Endodermal cell (in vitro differentiated cells): ENCODE measurements around the gene DGKG. TPM values are rescaled to one million over a fixed set of nuclear protein-coding genes. Genes with fewer than 3 reads are reported as not detected.

Experiments
- DNase-seq: peaks from one replicate; pipeline ENCODE4 v3.0.0-alpha.2; 2017
- H3K27ac ChIP-seq: 2 replicates; pipeline ENCODE4 v1.5.1; 2013; ENCODE audit warnings: mild to moderate bottlenecking, low read depth, low read length, moderate library complexity
- H3K27me3 ChIP-seq: 2 replicates; pipeline ENCODE4 v1.6.1; 2013; ENCODE audit warnings: mild to moderate bottlenecking, low read length, moderate library complexity; ENCODE audit not compliant: insufficient read depth, control insufficient read depth, poor library complexity, severe bottlenecking
- H3K36me3 ChIP-seq: 2 replicates; pipeline ENCODE4 v1.7.0; 2013; ENCODE audit warnings: mild to moderate bottlenecking, low read length, moderate library complexity; ENCODE audit not compliant: control insufficient read depth, insufficient read depth
- H3K4me1 ChIP-seq: one replicate; pipeline ENCODE4 v1.7.0; 2013; ENCODE audit warnings: low read length; ENCODE audit not compliant: control insufficient read depth, insufficient read depth
- H3K4me3 ChIP-seq: 2 replicates; pipeline ENCODE4 v1.5.1; 2013; ENCODE audit warnings: mild to moderate bottlenecking, low read length, moderate library complexity
- H3K9ac ChIP-seq: 2 replicates; pipeline ENCODE4 v1.6.1; 2013; ENCODE audit warnings: mild to moderate bottlenecking, low read length, moderate library complexity; ENCODE audit not compliant: poor library complexity, severe bottlenecking; ENCODE audit errors: extremely low read depth
- H3K9me3 ChIP-seq: 2 replicates; pipeline ENCODE4 v1.6.1; 2013; ENCODE audit warnings: mild to moderate bottlenecking, low read length, moderate library complexity; ENCODE audit not compliant: control insufficient read depth
- H3K27ac Mint-ChIP-seq: 2 replicates; pipeline ENCODE4 v1.8.0; 2020; ENCODE audit warnings: mixed read lengths
- H3K27me3 Mint-ChIP-seq: 2 replicates; pipeline ENCODE4 v1.8.0; 2021; ENCODE audit warnings: mild to moderate bottlenecking, mixed read lengths; ENCODE audit not compliant: insufficient read depth
- H3K36me3 Mint-ChIP-seq: 2 replicates; pipeline ENCODE4 v1.8.0; 2020; ENCODE audit warnings: low read depth, mixed read lengths
- H3K4me1 Mint-ChIP-seq: 2 replicates; pipeline ENCODE4 v1.8.0; 2020; ENCODE audit warnings: mixed read lengths
- H3K4me3 Mint-ChIP-seq: 2 replicates; pipeline ENCODE4 v1.8.0; 2020; ENCODE audit warnings: mild to moderate bottlenecking, moderate library complexity, mixed read lengths
- H3K9me3 Mint-ChIP-seq: 2 replicates; pipeline ENCODE4 v1.8.0; 2020; ENCODE audit warnings: mild to moderate bottlenecking, mixed read lengths
- WGBS, 2 experiments: methylation state at CpG; one replicate each; pipeline versions ENCODE4 v1.1.5 to v1.1.7; 2013; ENCODE audit warnings: missing lambda C conversion rate in 2 of 2, mixed read lengths in 1 of 2; ENCODE audit not compliant: insufficient coverage in 1 of 2, insufficient read length in 1 of 2; 5-methylcytosine and 5-hydroxymethylcytosine counted together
- total RNA-seq, 2 donors: library from RNA; stranded (reverse); fragmentation: NEBNext Ultra II Directional in 1 of 2; extraction: Animal tissue kit (Norgen Biotek cat#: 25700) in 1 of 2; gene quantifications; 2 replicates in 1 of 2; 3 replicates in 1 of 2; pipeline ENCODE4 v1.2.1, GENCODE V29; 2021
- TF ChIP-seq, protein P1 (sequence below): fragments of 200-600 bp; sonication (generic); conservative IDR thresholded peaks from 2 replicates; pipeline ENCODE4 v1.5.0; 2021; ENCODE audit warnings: antibody characterized with exemption, mild to moderate bottlenecking

Gene DGKG
- total RNA-seq, 2 donors from 2014 or later, result 0.86 to 1.8 TPM

DNA sequence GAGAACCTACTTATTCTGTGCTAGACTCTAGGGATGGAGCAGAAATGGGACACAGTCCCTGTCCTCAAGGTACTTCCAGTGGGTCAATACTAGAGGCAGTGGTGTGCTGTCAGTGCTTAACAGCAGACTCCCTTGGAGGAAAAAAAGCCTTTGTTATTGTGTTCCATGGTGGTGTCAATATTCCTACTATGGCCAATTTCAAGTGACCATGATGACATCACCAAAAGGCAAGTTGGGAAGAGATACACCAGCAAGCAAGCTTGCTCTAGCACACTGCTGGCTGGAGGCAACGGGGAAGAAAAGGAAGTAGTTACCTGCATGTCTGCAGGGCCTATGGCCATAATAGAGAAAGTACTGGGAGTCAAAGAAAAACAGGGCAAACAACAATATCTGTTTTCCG is 163.6 kb downstream of the DGKG start:
- Histone ChIP-seq H3K9ac (no peak overlapping the region), H3K4me3 (no peak overlapping the region), H3K27me3 (peaks cover 51% of the 10 kb centered on the region), H3K36me3 (no peaks in the 10 kb centered on the region), H3K4me1 (no peaks in the 10 kb centered on the region), H3K9me3 (no peaks in the 10 kb centered on the region), H3K27ac (no peak overlapping the region)
- H3K4me3 Mint-ChIP-seq, result no peak overlapping the region
- H3K27me3 Mint-ChIP-seq, result peaks cover 24% of the 10 kb centered on the region
- no peaks in the 10 kb centered on the region for H3K4me1 Mint-ChIP-seq
- no peak overlapping the region for H3K27ac Mint-ChIP-seq
- no peak for DNase-seq
- TF ChIP-seq, protein P1, sequence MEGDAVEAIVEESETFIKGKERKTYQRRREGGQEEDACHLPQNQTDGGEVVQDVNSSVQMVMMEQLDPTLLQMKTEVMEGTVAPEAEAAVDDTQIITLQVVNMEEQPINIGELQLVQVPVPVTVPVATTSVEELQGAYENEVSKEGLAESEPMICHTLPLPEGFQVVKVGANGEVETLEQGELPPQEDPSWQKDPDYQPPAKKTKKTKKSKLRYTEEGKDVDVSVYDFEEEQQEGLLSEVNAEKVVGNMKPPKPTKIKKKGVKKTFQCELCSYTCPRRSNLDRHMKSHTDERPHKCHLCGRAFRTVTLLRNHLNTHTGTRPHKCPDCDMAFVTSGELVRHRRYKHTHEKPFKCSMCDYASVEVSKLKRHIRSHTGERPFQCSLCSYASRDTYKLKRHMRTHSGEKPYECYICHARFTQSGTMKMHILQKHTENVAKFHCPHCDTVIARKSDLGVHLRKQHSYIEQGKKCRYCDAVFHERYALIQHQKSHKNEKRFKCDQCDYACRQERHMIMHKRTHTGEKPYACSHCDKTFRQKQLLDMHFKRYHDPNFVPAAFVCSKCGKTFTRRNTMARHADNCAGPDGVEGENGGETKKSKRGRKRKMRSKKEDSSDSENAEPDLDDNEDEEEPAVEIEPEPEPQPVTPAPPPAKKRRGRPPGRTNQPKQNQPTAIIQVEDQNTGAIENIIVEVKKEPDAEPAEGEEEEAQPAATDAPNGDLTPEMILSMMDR, result no peak
- WGBS, 2 experiments, result 91 to 100% methylated on average over 2 of the region's 2 CpGs
- H3K36me3 Mint-ChIP-seq, result no peaks in the 10 kb centered on the region
- H3K9me3 Mint-ChIP-seq, result no peaks in the 10 kb centered on the region

DNA sequence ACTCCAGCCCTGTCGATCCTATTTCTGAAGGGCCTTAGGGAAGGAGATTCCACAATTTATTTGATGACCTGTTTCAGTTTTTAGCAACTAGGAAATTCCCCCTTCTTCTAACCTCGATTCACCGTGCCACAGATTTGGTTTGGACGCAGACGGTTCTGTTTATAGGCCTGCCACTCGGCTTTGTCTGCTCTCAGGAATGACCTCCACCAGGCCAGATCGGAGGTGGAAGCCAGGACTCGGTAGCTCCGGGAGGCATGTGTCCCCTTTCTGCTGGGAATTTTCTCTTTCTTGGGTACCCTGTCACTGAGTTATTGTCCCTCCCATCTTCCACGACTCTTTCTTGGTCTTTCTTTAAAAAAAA is 167.6 kb downstream of the DGKG start:
- no peak overlapping the region for H3K27ac ChIP-seq
- TF ChIP-seq, protein P1, result no peak
- 12 to 16% methylated on average over 6 to 10 of the region's 10 CpGs for WGBS, 2 experiments
- H3K36me3 ChIP-seq, result no peaks in the 10 kb centered on the region
- H3K27ac Mint-ChIP-seq, result peak overlapping the region; percentile 13
- peak overlapping the region; percentile 50 for H3K9ac ChIP-seq
- peaks cover 7% of the 10 kb centered on the region for H3K4me1 Mint-ChIP-seq
- no peaks in the 10 kb centered on the region for H3K4me1 ChIP-seq
- DNase-seq, result no peak
- no peaks in the 10 kb centered on the region for H3K9me3 ChIP-seq
- peaks cover 52% of the 10 kb centered on the region for H3K27me3 Mint-ChIP-seq
- peak overlapping the region; percentile 75 for H3K4me3 ChIP-seq
- peak overlapping the region; percentile 61 for H3K4me3 Mint-ChIP-seq
- no peaks in the 10 kb centered on the region for H3K9me3 Mint-ChIP-seq
- peaks cover 91% of the 10 kb centered on the region for H3K27me3 ChIP-seq
- no peaks in the 10 kb centered on the region for H3K36me3 Mint-ChIP-seq

DNA sequence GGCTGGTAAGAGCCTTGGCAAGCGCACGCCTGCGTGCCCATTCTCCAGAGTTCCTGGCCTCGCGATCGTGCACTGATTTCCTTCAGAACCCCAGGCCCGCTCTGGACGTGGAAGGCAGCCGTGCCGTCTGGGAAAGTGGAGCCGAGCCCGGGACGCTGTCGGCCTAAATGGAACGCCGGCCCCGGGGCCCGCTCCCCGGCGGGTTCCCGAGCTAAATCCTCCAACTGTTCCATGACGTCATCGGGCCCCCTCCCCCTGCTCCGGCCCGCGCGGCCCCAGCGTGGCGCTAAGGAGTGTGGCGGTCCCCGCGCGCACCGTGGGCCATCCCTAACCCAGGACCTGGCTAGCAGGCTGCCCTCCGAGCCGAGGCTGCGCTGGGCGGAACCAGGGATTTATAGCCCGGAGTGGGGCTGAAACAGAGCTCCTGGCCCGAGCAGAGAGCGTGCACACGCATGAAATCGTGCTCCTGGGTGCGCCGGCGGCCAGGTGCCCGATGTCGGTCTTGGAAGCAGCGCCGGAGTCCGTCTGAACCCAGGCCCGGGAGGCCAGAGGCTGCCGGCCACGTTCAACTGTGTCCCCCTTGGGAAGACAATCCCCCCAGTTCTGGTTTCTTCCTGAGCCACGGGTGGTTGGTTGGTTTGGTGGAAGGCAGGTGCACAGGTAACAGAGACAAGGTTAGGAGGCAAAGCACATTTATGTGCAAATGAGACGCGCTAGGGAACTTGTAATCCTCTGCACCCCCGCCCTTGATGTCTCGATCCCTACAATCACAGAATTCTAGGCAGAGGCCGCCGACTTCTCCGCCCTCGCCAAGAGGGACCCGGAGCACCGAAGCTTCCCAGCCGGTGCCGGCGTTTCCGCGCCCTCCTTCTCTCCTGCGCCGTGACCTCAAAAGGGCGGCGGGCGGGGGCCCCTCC is 168.2 kb downstream of the DGKG start:
- TF ChIP-seq, protein P1, result no peak
- WGBS, 2 experiments, result 3 to 8% methylated on average over 30 to 75 of the region's 75 CpGs

More for the DNA sequence above, 168.2 kb downstream of the DGKG start:
- Mint-ChIP-seq H3K27me3 (peaks cover 59% of the 10 kb centered on the region), H3K4me3 (peak overlapping the region; percentile 61), H3K9me3 (no peaks in the 10 kb centered on the region), H3K4me1 (peaks cover 7% of the 10 kb centered on the region), H3K27ac (peak overlapping the region; percentile 13), H3K36me3 (no peaks in the 10 kb centered on the region)
- peak overlapping the region; percentile 50 for H3K9ac ChIP-seq
- no peaks in the 10 kb centered on the region for H3K4me1 ChIP-seq
- H3K36me3 ChIP-seq, result no peaks in the 10 kb centered on the region
- no peak overlapping the region for H3K27ac ChIP-seq
- peak; percentile 89 for DNase-seq
- peak overlapping the region; percentile 75 for H3K4me3 ChIP-seq
- peaks cover 98% of the 10 kb centered on the region for H3K27me3 ChIP-seq
- no peaks in the 10 kb centered on the region for H3K9me3 ChIP-seq
